Breast epithelium (tissue), 3 donors: ENCODE results near the gene TP53.

Experiments
- POLR2A ChIP-seq: fragments of 450-650 bp; IDR thresholded peaks from one replicate; pipeline ENCODE4 v1.6.1; 2016; ENCODE audit warnings: antibody characterized with exemption, mild to moderate bottlenecking, moderate library complexity
- POLR2AphosphoS5 ChIP-seq, 3 donors: sonication (generic); formaldehyde crosslinking; IDR thresholded peaks; one replicate each; pipeline ENCODE4 v1.6.1; 2017; ENCODE audit warnings: antibody characterized with exemption in 3 of 3
- TF ChIP-seq, protein P1 (sequence below), 3 donors: fragments of 450-650 bp; IDR thresholded peaks; one replicate each; pipeline ENCODE4 v1.5.1; 2016 to 2017; ENCODE audit warnings: antibody characterized with exemption in 3 of 3, mild to moderate bottlenecking in 3 of 3, moderate library complexity in 3 of 3

DNA sequence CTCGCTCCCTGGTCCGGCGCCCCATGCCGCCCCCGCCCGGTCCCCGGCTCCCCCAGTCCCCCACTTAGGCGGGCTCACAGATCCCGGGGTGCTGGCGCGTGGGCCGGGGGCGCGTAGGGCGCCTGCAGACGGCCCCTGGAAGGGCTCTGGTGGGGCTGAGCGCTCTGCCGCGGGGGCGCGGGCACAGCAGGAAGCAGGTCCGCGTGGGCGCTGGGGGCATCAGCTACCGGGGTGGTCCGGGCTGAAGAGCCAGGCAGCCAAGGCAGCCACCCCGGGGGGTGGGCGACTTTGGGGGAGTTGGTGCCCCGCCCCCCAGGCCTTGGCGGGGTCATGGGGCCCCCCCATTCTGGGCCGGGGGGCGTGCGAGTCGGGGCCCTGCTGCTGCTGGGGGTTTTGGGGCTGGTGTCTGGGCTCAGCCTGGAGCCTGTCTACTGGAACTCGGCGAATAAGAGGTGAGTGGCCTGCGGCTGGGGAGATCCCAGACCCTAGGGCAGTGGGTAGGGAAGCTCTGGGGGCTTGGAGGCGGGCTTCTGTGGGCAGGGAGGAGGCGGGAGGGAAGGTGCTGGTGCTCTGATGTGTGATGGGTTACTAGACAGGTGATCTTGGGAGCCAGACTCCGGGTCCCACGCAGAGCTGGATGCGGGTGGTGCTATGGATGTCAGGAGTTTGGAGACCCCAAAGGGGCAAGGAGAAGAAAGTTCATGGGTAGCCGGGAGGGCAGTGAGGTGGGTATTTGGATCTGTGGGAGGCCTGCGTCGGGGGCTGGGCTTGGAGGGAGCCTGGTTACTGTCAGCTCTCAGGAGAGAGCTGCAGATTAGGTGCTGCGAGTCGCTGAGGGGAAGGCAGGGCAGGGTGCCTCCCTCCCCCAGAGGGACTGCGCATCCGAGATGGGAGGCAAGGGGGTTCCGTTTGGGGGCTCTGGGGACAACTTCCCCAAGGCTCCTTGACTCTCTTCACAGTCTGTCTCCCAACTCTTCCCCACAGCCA is 18.3 kb upstream of the TP53 start:
- TF ChIP-seq, protein P1, sequence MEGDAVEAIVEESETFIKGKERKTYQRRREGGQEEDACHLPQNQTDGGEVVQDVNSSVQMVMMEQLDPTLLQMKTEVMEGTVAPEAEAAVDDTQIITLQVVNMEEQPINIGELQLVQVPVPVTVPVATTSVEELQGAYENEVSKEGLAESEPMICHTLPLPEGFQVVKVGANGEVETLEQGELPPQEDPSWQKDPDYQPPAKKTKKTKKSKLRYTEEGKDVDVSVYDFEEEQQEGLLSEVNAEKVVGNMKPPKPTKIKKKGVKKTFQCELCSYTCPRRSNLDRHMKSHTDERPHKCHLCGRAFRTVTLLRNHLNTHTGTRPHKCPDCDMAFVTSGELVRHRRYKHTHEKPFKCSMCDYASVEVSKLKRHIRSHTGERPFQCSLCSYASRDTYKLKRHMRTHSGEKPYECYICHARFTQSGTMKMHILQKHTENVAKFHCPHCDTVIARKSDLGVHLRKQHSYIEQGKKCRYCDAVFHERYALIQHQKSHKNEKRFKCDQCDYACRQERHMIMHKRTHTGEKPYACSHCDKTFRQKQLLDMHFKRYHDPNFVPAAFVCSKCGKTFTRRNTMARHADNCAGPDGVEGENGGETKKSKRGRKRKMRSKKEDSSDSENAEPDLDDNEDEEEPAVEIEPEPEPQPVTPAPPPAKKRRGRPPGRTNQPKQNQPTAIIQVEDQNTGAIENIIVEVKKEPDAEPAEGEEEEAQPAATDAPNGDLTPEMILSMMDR (IDR thresholded peaks at IDR 0.05) = no peak
- TF ChIP-seq POLR2A = no peak
- no peak for TF ChIP-seq POLR2AphosphoS5 (IDR thresholded peaks at IDR 0.05)
